HG03103 (cell line): ENCODE data around the gene SGCD.

ENCODE experiments used
- ATAC-seq: cut with Tn5 transposase; IDR thresholded peaks from one replicate; pipeline ENCODE4 v1.9.1; 2021; ENCODE audit warnings: low read depth; ENCODE audit not compliant: unreplicated experiment

SGCD gene

DNA sequence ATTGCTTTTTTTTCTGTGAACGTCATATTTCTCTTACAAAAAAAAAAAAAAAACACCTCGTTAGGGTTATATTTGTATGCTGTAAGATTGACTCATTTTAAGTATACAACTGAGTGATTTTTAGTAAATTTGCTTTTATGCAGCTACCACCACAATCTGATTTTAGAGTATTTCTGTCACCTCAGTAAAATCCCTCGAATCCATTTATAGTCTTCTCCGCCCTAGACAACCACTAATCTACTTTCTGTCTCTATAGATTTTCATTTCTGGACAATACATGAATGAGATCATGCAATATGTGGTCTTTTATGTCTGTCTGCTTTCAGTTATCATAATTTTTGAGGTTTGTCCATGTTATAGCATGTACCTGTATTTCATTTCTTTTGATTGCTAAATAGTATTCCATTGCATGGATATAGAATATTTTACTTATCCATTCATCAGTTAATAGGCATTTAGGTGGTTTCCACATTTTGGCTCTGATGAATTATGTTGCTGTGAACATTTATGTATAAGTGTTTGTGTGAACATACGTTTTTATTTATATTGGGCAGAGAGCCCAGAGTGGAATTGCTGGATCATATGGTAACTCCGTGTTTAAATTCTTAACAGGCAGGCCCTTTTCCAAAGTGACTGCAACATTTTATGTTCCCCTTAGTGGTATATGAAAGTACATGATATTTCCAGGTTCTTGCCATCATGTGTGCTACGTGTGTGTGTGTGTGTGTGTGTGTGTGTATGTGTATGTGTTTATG lies 171.4 kb downstream of the SGCD start:
- ATAC-seq: no peak

DNA sequence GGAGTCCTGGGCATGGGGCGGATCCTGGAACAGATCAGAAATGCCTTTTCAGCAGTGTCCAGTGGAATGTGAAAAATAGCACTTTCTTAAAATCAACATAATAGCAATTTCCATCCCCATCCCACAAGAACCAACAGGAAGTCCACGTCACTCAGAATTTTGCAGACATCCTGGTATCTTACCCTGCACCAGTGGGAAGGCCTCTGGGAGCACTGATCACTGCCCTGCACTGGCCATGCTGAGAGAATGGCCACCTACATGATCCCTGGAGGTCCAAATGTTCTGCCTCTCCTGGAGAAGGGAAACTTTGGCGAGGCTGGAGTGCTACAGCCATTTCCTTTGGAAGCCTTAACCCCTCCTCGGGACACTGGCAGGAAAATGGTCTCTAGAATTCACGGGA lies 173.8 kb downstream of the SGCD start:
- no peak for ATAC-seq

DNA sequence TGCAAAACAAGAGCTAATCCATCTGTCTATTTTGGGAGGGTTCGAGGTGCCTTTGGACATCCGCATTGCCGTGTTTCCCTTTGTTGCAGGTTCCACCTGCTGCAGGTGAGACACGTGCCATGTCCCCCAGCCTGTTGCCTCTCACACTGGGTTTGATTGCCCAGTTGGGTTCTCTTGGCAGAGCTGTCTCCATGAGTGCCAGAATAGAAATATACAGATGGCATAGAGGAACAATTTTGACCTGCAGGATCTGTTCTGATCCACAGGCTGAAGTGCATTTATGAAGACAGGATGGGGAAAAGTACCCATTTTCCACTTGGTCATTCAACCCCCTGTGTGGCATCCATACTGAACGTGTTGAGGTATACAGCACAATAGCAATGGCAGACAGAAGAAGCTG lies 178.1 kb downstream of the SGCD start:
- ATAC-seq: no peak

DNA sequence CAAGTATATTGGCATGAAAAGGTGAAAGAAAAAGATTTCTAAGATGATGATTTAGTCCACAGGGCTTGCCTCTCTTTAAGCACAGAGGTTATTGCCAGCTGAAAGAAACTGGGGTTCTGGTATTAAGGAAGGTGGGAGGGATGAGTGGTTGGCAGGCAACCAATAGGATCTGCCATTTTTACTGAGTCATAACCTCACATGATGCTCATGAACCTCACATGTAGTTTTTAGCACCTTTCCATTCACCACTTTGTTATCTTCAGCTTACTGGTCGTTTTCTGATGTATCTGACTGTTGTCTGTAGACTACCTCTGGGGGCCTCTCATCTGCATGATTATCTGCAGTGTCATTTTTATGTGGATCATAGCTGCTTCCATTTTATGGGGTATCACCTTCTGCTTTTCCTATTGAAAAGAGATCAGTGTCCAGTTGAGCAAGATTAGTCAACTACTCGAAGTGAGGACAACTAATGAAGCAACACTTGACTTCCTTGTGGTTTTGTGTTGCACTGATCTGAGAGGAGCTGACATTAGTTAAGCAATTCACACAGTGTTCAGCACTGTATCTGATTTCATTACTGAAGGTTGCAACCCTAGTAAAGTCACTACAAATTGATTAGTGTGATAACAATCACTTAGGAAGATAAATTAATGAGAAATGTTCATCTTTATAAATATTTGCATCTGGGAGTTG lies 186.3 kb downstream of the SGCD start:
- ATAC-seq: no peak

DNA sequence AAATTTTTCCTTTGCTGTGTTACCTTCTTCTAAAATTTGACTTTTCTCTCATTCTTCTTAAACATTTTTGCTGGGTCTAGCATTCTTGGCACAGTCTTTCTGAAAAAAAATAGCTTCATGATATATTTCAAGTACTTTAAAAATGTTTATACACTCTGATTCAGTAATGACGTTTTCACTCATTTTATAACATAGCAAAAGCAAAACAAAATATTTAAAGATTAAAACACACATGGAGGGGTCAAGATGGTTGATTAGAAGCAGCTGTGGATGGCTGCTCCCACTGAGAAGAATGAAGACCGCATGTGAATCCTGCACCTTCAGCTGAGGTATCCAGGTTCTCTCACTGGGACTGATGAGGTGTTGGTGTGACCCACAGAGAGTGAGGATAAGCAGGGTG lies 188.2 kb downstream of the SGCD start:
- ATAC-seq: no peak

DNA sequence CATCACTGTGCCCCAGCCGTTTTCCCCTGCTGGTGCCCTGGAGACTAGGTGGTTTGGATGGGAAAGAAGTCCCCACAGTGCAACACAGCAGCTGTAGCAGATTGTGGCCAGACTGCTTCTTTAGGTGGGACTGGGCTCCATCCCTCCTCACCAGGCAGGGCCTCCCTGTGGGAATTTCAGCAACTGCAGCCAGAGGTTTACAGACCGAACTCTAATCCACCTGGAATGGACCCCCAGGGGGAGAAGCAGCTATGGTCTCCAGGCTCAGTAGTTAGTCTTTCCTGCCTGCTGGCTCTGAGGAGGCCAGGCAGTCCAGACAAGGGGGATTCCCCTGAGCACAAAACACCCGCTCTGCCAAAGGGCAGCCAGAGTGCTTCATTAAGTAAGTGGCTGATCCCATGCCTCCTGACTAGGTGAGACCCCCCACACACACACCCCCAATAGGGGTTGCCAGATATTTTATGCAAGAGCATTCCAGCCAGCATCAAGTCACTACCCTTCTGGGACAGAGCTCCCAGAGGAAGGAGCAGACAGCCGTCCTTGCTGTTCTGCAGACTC lies 188.9 kb downstream of the SGCD start:
- ATAC-seq: no peak

DNA sequence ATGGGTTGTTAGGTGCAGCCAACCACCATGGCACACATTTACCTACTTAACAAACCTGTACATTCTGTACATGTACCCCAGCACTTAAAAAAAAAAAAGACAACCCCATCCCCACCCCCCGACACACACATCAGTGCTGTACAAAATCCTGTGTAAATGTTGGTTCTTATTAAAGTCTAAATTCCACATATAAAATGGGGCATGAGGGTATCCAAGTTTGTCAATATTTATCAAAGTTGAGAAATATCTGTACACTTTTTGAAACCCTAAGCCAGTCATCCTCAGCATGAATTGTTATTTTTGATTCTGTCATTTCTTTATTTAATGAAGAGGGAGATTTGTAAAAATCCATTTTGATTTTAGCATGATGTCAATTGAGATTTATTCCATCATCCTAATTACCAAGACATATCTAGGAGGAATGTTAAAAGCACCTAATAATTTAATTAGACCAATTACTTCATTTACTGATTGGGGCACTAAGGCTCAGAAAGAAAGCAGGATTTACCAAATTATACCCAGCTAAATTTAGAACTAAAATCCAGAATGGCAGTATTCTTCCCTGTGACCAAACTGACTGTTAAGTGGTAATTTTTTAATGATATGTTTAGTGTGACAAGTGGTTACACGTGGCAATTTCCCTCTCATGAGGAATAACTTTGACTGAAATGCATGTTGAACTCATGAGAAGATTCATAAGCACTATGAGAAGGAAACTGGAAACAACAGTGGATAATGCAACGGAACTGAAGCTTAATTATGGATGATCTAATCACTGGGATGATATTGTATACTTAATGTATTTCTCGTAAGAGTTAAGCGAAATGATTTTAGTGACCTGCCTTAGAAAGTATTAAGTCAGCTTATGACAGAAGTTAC lies 195.9 kb downstream of the SGCD start:
- no peak for ATAC-seq

DNA sequence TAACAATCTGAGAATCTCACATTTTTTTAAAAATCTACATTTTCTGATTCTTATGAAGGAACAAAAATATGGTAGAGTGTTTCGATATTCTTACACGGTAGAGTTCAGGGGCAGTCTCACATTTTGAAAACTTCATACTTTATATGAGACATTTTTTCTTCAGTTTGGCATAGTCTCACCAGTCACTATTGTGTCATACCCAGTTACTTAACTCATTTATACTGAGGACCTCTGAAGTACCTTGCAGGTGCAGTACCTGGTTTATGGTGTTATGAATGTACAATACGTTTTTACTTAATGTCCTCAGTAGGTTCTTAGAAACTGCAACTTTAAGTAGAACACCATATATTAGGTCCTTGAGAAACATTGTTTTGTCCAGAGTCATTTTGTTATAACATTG lies 196.6 kb downstream of the SGCD start:
- ATAC-seq: no peak

DNA sequence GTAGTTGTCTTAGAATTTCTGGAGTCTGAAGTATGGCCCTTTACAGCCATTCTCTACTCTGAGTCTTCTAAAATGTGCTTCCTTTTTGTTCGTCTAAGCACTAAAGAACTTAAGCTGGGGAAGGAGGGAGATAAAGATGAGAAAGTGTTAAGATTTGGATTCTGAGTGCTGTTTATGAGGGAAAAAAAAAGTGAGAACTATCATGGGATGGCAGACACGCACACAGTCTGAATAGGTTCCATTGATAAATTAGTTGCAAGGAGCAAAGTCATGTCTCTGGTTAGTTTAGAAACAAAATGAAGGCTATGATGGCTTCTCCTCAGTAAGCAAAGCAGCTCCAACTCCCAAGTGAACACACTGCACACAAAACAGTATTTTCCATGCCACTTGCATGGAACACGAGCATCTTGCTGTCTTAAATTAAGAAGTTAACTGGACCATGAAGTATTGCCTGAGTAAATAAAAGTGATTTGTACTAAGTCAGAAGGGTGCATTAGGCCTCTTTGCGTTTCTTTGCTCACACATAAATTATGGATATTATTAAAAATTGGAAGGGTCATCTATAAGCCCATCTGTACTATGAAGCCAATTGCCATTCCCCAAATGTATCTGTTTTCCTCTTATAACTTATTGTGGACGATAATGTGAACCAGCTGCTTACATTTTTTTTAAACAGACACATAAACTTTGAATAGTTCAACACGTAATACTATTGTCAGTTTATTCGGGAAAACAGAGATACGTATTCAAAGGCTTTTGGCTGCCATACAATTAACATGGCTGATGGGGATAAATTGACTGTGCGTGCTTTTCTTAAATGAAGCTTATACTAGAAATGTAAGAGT lies 199.3 kb downstream of the SGCD start:
- ATAC-seq: no peak

DNA sequence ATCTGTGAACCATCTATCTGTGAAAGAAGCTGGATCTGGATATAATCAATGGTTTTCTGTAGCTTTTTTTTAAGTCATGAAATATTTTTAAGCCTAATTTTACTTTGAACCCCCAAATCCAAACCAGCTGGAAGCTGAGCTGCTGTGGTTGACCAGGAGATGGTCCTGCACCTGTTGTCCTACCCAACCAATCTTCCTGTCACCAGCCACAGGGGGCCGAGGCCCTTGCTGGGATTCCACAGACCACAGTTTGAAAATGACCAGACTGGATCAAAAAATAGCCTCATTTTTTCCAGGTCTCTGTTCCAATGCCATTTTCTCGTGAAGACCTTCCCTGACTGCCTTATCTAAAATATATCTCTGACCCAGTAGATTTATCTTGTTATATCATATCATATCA lies 200.6 kb downstream of the SGCD start:
- no peak for ATAC-seq

DNA sequence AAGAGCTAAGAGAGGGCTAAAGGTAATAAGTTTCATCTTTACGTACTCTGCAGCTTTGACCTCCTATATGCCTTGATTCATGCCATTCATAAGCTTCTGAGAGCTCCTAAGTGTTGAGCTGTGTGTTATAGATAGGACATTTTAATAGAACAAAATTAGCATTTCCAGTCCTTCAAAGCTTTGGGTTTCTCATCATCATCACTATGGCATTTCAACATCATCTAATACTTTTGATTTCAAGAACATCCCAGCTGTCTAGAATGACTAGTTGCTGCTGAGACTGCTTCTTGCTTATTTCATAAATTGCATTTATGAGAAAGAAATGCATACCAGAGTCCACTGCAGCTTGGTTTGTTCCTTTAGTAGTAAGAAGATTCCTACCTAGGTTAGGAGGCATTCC lies 201.7 kb downstream of the SGCD start:
- ATAC-seq: no peak

DNA sequence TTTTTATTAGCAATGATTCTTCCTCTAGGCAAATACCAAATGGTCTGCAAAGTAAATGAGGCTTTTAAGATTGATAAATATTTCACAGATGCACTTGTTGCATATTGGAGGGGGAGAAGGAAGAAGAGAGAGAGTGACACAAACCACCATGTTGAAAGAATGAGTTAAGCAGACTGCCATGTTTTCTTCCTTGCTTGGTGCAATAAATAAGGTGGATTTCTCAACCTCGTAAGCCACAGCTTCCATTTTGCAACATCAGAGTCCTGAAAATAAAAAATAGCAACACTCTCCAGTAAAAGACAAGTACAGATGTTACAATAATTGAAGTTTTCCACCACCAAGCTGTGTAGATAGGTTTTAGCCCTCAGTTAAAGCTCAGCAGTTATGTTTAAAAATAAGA lies 202.9 kb downstream of the SGCD start:
- no peak for ATAC-seq

DNA sequence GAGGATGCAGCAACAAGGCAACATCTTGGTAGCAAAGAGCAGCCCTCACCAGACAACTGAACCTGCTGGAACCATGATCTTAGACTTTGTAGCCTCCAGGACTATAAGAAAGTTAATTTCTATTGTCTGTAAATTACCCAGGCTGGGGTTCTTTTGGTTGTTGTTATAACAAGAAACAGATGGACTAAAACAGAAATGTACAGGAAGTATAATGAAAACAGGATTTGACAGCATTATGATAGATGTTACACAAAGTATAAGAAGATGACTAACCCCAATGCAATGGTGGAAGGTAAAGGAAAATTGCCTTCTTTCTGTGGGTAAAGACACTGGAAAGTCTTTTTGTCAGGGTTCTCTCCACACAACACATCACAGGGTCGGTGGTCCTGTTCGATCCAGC lies 204.2 kb downstream of the SGCD start:
- no peak for ATAC-seq

DNA sequence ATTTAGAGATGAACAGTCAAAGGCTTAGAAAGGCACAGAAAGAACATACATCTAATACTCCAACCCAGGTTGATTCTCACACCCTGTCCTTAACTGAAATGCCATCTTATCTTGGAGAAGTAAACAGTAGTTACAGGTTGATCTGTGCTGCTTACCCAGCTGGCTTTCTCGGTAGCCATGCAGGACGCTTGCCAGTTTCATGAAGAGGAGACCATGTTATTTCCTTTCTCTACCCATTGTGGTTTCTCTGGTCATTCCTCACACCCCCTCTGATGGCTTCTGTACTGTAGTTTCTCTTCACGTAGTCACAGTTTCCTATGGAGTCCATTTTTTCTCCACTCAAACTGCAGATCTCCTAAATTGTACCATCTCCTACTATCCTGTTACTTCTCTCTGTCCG lies 206.0 kb downstream of the SGCD start:
- no peak for ATAC-seq

DNA sequence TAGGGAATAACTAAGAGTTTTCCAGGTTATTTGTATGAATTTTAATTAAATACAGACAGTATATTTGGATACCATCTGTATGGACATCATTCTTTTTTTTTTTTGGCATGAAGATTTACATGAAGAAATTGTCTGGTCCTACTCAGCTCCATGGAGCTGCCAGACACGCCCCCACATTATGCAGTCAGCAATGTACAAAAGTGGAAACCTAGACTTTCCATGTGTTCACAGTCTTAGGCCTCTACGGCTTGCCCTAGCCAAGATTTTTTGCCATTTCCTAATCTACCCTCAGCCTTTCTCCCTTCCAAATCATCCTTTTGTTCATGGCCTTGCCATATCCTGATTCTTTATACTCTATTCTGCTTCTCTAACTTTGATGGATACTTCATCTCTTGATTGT lies 207.1 kb downstream of the SGCD start:
- ATAC-seq: no peak

DNA sequence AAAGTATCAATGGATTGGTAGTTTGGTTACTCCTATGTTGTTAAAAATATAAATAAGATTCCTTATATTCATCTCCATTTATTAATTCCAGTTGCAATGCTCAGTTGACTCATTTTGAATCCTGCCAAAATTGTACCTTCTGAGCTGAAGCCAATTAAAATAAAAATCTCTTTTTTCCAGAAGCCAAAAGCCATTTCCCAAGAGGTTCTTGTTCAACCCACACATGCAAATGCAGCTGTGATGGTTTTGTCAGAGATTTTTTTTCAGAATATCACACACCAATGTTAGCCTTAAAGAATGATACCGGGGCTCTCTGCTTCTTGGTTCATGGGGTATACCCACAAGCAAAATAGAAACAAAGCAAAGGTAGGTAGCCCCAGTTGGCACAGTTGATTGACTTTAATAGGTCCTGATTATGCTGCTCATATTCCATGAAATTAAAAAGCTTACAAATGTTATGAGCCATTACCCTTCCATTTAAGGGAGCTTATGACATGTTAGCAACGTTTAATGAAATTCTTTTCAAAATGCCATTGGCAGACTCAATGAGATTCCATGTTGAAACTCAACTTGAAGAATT lies 208.0 kb downstream of the SGCD start:
- no peak for ATAC-seq

DNA sequence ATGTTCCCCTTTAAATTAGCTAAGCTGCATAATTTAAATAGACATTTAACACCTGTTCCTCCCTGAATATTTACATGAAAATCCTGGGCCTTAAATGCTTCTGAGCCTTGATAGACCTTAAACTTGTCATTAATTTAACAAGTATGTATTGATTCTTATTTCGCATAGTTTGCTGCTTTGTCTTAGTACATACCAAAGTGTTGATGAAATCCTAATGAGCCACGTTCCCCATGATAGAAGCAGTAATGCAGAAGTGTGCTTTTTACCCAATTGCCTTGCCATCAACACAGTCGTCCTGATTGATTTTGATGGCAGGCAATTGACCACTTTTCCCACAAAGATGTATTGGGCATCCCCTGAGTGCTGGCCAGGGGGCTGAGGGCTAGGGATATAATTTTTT lies 213.5 kb downstream of the SGCD start:
- no peak for ATAC-seq

DNA sequence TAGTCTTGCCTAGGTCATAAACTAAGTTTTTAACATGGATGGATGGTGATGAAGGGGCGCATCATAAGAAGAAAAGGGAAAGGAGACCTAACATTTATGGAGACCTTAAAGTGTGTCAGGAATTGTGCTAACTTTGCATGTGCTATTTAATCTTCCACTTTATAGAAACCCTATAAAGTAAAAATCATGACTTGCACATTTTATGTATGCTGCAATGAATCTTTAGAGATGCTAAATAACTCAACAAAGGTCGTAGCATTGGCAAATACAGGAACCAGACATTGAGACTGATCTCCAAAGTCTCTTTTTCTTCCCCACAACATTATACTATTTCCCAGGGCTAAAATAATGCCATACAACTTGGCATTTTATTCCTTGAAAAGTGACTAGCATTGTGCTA lies 214.6 kb downstream of the SGCD start:
- ATAC-seq: no peak

DNA sequence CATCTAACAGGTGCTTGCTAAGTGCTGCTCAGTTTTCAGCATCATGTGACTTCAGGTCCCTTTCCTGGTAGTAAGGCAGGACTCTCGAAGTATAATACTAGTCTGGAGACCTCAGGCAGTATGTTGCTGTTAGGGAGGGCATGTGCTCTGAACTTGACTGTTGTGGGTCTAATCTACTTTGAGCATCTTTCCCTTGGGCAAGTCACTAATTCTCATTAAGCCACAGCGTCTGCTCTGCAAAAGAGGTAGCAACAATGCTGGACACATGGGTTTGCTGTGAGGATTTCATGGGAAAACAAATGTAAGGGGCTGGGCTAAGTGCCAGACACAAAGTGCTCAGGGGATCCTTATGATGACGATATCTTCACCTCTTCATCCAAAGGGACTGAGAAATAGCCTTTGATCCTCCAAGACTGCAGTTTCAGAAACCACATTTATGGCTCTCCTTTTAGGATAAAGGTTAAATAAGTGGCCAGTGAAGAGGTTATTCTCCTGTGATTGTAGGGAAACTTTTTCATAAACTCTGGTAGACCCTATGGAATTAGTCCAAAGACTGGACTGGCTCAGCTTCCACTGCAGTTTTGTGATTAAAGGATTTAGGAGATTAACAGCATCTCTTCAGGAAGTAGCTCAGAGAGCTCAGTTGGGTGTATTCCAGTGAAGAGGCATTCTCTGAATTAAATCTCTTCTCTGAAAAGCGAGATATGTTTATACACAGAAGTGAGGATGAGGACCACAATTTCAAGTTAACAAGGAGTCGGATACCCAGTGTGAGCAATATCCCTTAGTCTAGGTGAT lies 216.6 kb downstream of the SGCD start:
- ATAC-seq: no peak
